Raji (cell line): ENCODE data around the gene MEGF6.

Experiments
- POLR2A ChIP-seq: IDR thresholded peaks from 2 replicates; pipeline ENCODE4 v1.6.1; 2011; ENCODE audit warnings: low read depth, low read length, control low read depth; ENCODE audit not compliant: insufficient read depth

The MEGF6 gene

DNA sequence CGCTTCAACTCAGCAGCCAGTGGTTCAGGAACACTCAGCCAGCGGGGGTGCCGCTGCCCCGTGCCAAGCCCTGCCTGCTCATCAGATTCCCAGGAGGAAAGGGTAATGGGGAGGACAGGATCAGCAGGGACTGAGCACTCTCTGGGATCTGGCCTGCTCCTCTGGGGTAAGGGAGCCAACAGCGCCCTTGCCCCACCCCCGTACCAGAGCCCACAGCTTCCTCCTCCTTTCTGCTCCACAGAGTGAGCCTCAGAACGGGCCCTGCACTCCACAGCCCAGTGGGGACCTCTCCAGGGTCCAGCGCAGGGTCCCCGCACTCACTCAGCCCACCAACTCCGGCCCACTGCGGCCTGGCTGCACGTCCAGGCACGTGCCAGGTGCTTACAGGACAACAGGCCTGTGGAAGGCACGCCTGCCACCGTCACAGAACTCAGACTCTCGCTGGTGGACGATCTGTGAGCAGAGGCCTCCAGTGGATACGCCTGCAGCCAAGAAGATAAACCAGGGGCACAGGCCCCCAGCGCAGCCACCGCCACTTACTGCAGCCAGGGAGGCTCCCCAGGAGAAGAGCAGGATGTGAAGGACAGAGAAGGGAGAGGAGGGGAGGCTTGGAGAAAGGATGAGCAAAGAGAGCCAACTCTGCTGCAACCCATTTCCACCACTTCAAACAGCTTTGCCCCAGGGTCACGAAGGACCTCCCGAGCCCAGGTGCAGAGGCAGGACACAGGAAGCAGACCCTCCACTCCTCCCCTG is 2.1 kb downstream of the MEGF6 start:
- TF ChIP-seq POLR2A = no peak

DNA sequence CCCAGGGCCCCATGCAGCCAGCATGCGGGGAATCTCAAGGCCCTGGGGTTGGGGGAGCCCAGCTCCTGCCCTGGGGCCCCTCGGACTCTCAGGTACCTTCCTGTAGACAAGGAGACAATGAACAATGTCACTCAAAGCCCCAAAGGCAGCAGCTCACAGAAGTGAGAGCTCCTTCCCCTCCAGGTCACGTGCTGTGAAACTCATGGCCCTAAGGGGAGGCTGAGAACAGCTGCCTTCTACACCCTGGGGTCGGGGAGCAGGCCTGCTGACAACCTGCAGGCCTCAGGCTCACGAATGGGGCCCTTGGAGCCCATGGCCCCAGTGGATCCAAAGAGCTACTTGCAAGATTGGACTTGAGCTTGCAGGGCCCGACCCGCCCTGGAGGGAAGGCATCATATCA is 3.2 kb downstream of the MEGF6 start:
- TF ChIP-seq POLR2A = no peak

DNA sequence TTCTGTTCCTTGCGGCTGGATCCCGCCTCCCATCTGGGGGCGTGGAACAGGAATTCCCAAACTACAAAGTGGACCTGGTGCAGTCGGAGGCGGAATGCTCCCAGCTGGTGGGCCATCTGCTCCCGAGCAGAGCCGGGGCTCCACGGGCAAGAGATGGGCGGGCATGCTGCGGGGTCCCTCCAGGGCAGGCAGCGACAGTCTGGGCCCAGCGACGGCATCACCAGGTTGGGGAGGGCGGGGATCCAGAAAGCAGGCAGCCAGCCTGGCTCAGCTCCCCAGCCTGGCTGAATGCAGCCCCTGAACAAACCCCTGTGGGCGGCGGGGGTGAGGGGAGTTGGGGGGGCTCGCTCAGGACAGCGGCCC is 3.6 kb downstream of the MEGF6 start:
- no peak for TF ChIP-seq POLR2A

DNA sequence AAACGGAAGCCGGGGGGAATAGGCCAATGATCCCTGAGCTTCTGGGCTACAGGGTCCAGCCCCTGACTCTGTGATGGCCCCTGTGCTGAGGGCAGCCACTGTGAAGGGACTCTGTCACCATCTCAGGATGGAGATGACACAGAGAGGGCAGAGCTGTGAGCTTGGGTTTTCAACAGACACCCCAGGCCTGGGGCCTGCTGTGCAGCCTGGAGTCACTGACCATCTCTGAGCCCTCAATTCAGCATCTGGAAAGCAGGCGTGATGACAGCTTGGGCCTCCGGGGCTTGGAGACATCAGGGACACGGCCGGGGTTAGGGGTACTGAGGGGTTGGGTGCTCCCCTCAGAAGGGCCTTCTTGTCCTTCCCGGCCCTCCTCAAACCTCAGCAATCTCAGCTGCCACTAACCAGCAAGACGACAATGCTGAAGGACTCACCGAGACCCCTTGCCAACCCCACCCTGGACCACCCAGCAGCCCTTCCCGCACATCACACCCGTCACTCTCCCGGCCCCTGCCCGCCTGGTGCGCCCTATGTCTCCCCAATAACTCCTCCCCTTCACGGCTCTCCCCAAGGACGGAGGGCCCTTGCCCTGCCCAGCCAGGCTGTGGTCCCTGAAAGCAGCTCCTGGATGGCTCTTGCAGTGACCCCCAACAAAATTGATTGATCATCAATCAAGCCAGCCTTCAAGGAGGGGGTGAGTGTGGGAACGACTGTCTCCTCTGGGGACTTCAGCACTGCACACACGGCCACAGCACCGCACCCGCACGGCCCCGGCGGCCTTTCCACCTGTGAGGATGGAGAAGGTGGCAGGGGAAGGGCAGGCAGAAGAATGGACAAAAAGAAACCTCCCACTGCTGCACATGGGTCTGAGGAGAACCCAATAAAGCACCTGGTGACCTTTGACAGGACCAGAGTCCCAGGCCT is 4.3 kb downstream of the MEGF6 start:
- TF ChIP-seq POLR2A = no peak

DNA sequence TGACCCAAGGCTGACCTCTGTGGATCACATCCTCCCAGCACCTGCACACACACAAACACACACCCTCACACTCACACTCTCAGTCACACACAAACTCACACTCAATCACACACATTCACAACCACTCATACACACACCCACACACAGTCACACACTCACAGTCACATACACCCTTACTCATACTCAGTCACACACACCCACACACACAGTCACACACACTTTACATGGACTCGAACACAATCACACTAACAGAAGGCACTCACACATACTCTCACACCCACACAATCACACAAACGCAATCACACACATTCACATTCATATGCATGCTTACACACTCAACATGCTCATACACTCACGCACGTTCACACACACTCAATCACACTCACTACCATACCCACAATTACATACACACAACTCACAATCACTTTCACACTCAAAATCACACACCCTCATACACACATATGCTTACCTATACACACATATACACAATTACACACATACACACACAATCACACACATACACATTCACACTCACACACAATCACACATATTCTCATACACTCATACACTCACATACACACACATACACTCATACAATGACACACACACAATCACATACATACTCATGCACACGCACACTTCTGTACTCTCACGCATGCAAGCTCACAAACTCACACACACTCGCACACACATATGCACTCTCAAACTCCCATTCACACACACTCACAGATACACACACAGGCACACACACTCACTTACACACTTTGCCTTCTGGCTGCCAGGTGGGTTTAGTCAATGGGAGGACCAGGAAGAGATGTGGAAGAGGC is 6.1 kb downstream of the MEGF6 start:
- TF ChIP-seq POLR2A = no peak

DNA sequence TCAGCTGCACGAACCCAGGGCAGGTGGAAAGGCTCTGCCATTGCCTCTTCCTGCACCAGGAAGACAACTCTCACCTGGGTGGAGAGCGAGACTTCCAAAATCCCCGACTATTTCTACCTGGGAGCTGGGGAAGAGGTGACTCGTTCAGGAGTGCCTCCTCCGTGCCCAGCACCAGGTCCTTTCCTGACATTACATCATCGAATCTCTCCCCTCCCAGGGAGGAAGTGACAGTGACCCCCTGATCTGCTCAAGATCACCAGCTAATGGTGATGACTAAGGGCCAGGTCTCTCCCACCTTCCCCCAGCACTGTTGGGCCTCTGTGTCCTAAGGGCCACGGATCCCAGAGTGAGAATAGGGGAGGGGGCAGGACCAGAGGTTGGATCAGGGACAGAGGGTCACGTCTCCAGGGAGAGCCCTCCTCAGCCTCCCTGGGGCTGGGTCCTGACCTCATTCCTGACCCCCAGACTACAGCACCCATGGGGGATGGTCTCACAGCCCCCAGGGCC is 6.8 kb downstream of the MEGF6 start:
- no peak for TF ChIP-seq POLR2A

DNA sequence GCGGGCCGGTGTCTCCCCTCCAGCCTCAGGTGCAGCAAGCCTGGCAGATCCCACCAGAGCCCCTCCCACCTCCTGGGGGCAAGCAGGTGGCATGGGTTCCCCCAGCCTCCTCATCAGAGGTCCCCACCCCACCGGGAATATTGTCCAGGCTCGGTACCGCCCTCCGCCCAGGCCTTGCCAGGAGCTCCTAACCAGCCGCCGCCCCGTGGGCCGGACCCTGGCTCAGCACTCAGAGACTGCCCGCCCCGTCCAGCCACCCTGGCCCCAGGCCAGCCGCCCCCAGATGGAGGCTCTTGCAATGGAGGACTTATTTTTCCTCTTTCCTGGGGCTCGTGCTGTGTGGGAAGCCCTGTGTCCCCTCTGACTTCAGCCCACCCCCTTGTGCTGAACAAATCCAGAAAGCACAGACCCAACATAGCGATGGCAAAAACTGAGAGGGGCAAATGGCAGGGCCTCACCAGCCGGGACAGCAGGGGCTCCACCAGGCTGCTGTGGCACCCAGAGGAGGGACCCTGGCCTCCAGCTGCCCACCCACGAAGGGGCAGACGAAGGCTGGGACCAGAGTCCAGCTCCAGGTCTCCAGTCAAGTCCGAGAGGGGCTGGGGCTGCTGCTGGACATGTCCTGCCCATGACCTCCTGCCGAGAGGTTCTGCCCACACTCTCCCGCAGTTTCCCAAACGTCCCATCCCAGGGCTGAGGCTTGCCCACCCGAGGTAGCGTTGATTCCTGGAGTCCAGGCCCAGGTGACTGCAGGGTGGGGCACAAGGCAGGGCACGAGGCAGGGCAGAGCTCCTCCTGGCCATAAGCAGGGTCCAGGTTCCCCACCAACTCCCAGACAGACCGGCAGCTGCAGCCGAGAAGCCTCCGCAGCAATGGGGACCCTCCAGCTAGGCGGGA is 7.5 kb downstream of the MEGF6 start:
- TF ChIP-seq POLR2A = no peak

DNA sequence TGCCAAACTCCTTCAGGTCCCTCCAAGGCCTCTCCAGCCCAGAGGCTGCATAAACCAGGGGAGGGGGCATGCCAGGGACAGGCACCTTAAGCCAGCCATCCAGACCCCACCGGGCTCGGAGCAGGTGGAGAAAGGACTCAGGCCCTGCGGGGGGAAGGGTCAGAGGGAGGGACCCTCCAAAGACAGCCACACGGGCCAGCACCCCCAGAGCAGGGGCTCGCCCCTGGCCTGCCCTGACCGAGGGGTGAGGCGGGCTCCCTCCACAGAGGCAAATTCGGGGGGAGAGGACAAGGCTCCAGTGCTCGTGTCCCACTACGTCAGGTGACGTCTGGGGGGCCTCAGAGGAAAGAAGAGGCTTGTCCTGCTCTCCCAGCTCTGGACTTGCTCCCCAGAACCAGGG is 8.2 kb downstream of the MEGF6 start:
- no peak for TF ChIP-seq POLR2A

DNA sequence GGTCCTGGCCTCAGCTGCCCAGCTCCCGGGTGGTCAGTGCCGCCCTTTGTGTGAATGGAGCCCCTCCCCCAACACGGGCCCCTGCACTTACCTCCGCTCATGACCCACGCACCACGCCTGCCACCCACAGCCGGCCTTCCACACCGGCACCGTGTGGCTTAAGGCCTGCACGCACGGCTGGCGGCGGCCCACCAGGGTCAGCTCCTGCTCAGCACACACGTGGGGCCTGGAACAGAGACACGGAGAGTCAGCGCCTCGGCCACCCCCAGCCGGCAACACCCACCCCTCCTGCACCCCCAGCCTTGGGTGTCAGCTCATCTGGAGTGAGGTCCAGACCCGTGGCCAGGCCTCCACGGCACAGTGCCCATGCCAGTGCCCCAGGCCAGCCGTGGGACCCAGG is 8.9 kb downstream of the MEGF6 start:
- TF ChIP-seq POLR2A = no peak

DNA sequence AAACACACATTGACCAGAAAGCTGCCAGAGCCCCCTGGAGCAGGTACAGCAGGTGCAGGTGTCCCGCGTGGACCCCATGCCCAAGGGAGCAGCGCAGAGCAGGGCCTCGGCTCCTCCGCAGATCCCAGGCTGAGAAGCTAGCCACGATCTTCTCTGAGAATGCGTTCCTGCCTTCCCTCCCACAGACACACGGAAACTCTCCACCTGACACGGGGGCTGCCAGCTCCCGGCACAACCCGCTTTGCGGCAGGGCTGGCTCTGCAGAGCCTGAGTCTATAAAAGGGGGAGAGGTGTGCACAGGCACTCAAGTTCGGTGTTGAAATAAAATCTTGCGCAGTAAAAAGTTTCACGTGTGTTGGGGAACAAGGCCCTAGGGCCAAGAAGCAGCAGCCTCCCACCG is 9.6 kb downstream of the MEGF6 start:
- TF ChIP-seq POLR2A = no peak

DNA sequence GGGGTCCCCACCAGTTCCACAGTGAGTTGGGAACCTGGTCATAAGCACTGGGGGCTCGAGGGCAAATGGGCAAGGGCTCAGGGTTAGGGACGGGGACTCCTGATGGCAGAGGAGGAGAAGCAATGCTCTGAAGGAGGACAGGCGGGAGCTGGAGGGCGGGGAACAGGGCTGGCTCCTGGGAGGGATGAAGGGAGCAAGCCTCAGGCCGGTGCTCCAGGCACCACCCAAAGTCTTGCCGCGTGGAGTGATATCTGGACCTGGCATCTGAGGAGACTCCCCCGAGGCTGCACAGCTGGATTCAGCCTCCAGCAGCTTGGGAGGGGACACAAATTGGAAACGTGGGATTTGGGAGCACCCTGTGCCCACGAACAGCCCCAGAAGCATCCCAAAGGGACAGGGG is 11.0 kb downstream of the MEGF6 start:
- no peak for TF ChIP-seq POLR2A

DNA sequence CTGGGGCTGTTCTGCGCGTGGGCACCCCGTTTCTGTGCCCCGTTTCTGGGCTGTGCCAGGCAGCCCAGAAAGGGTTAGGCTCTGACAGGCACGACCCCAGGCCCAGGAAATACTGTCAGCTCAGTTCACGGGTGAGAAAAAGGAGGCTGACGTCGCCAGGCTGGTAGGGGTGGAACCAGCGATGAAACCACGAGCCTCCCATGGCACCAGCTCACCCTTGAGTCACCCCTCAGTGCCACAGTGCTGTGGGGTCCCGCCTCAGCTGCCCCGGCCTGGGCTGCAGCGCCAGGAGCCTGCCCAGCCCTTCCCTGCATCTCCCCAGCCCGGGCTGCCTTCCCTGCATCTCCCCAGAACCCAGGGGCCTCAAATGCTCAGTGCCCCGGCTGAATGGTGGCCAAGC is 11.5 kb downstream of the MEGF6 start:
- TF ChIP-seq POLR2A = no peak

DNA sequence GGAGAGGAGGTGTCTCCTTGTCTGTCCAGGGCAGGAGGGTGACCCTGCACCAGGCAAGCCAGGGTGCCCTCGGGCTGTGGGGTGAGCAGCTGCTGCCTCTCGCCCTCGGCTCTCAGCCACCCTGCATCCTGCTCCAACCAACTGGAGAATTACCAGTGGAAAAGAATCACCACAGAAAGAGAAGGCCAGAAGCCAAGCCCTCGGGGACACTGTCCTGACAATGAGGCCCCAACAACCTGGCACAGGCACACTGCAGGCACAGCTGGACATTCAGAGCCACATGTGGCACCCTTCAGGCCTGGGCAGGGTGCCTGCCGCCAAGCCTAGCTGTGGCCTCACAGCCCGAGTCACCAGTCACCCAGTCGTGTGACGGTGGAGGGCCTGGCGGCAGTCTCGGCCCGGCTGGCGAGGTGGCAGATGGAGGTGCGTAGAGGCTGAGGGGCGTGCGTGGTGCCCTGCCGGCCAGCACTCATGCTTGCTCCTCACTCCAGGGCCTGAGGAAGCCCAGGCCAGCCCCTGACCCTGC is 12.0 kb downstream of the MEGF6 start:
- no peak for TF ChIP-seq POLR2A
